ENCODE measurements around the gene COX7A2L.
A peak's percentile ranks its signal among the peaks of the same experiment; 100 is the strongest.
"Not testable (repeated sequence)": the region's sequence is repeated elsewhere in the genome, so short reads cannot be mapped to it uniquely, and the experiment has no call there.

COX7A2L gene

DNA sequence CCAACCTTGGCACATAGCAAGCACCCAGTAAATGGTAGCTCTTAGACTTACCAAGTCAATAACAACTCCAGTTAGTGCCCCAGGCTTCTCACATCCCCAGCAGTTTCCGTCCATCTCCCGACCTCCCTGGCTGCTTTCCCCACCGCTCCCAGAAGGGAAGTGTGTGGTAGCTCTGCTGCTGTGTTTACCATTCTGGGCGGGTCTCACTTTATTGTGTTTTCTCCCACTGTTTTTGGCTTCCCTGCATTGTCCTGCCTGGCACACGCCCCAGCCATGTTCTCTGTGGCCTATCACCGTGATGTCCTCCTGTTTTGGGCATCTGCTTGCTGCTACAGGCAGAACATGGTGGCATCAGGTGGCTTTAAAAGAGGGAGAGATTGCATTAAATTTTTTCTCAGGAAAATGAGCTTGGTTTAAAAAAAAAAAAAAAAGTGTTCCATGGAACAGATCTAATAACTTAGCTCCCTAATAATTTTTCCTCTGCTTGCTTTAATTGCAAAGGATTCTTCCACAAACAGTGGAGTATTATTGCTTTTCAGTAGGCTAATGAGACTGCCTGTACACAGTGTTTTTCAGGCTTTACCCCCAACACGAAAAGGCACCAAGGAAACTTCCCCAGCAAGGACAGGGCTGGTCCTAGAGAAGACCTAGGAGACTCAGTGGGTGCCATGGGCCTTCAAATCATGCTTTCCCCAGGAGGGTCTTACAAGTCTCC is 8.0 kb upstream of the COX7A2L start:
- FAIRE-seq, result no peak

DNA sequence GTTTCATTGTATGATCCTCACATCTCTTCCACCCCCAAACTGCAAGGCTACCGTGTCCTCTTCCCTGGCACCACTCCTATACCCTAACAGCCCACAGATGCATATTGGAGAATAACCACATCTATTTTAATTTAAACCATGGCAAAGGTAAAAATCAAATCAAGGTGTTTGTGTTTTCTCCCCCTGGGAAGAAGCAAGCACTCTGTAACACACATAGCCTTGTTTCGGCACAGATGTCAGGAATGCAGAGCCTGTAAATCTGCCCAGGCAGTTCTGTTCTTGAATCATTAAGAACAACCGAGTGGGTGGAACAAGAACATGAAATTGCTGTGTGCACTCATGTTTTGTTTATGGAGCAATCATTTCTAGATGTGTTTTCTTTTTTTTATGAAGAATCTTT is 6.8 kb upstream of the COX7A2L start:
- DNase-seq (ENCODE audit: extremely low spot score, insufficient read length, low read depth) (no peak), FAIRE-seq (no peak)

More for the DNA sequence above, 8.0 kb upstream of the COX7A2L start:
- no peak for DNase-seq (ENCODE audit: extremely low spot score, insufficient read length, low read depth)

DNA sequence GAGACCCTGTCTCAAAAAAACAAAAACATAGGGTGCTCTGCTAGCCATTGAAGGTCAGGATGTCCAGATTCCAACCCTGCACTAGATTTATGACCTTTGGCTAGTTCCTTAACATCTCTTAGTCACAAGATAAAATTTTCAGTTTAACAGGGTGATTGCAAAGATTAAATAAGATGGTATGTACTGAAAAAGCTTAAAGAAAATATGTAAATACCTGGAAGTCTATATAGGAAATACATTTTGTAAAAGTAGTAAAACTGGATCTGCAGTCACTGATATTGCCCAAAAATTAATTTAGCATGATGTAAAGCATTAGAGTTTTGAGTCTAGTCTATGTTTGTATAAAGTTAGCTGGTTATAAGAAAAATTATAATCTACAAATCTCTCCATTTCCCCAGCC is 5.4 kb upstream of the COX7A2L start:
- no peak for FAIRE-seq
- DNase-seq (ENCODE audit: extremely low spot score, insufficient read length, low read depth), result no peak

DNA sequence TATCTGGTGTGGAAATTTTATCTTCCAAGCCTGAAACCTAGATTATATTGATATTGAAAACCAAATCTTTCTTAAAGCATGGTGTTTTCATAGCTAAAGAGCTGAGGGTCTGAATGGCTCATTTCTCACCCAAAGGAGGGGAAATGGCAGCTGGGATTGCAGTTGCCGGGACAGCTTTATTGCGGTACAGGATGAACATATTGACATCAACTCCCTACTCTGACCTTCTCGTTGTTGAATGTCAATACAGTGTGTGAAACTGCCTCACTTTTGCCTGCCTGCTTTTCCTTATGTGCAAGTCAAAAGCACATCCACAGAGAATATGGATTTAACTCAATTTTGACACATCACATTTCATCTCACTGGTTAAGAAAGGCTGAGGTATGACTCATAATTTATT is 3.6 kb upstream of the COX7A2L start:
- FAIRE-seq (no peak), DNase-seq (ENCODE audit: extremely low spot score, insufficient read length, low read depth) (no peak)

DNA sequence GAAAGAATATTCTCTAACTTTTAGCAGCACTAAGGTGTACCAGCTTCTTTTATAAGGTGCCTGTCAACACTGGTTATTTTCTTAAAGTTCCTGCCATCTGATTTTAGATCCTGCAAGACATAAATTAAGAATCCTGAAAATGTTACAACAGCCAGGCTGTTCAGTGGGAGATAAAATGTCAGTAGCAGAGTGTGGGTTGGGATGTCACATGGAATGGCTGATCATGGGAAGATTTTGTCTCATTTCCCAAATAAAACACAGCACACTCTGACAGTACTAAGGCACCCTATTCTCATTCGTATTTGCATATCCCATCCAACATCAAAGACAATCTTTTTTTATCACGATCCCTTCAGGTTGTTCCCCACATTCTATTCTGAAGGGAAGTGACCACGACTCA is 2.4 kb upstream of the COX7A2L start:
- FAIRE-seq (no peak), DNase-seq (ENCODE audit: extremely low spot score, insufficient read length, low read depth) (no peak)

DNA sequence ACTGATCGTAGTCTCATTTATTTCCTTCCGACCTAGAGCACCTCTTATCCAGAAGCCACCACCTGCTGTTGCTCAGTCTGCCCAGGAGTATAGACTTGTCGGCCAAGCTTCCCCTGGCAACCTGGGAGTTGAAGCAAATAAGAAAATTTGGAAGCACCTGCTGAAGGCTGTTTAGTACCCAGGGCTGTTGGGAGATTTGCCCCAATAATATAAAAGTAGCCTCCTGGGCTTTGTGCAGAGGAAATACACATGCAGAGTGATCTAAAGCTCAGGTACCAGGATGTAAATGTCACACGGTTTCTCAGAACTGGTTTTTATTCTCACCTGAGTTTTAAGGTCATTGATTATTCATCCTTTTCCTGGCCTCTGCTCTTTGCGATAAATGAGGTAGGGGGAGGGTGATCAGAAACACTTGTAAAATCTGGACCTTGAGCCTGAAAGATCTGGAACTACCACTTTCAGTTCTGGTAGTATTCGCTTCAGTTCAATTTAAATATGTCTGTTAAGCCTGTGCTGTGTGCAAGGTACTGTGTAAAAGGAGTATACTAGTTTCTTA is 789 bp upstream of the COX7A2L start:
- no peak for DNase-seq (ENCODE audit: extremely low spot score, insufficient read length, low read depth)
- FAIRE-seq, result no peak

DNA sequence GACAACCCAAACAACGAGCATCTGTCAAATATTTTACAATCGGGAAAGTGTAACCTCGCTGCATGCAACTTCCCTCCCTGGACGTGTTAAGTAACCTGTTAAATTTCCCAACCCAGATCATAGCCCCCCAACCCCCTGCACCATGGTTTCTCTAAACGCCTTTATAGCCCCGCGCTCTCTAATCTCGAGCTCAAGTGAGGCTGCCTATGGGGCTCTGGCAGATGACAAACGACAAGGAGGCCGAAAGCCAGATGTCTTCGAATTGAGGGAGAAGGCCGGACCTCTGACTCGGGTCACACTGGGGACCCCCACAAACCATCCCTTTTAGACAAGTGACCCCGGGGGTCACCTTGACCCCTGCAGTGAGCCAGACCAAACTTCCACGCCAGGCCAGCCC is 526 bp downstream of the COX7A2L start:
- no peak for DNase-seq (ENCODE audit: extremely low spot score, insufficient read length, low read depth)
- FAIRE-seq, result no peak

DNA sequence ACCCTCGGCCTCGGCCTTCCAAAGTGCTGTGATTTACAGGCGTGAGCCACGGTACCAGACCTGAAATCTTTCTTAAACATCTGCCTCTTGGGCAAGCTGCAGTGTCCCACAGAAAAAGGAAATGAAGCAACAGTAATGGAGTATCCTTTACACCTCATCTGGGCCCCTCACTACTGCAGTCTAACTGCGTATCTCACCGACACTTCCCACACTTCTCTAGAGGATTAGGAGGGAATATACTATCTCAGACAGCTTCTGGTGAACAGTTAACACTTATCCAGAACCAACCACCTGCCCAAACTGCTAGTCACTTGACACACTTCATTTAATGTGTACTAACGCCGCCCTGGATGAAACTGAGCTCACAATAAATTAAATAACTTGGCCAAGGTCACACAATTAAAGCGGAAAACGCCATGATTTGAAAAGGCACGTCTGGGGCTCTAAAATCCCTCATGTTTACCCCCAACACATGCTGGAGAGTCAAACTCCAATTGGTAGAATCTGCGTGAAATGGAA is 993 bp downstream of the COX7A2L start:
- peak; percentile 39 for FAIRE-seq
- DNase-seq (ENCODE audit: extremely low spot score, insufficient read length, low read depth), result no peak

DNA sequence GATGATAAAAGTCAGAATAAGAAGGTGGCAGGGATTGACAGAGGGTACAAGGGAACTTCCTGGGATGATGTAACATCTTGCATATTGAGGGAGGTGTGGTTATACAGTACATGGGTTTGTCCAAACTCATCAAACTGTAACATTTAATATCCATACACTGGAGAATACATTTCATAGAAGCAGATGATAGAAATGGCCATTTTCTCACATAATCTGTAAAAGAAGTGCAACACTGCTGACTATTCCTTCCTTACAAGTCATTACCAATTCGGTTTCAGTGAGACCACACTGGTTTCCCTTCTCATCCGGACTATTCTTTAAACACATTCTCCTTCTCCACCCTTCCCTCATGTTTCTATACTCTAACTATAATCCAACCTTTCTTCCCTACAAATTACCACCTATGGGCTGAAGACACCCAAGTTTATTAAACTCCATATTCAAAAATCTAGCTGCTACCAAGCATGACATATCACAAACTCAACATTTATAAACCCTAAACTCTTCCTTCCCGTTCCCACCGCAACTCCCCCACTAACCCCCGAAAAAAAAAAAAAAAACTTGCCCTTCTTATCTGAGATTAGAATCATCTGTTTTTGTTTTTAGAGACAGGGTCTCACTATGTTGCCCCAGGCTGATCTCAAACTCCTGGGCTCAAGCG is 1.6 kb downstream of the COX7A2L start:
- peak; percentile 66 for FAIRE-seq

DNA sequence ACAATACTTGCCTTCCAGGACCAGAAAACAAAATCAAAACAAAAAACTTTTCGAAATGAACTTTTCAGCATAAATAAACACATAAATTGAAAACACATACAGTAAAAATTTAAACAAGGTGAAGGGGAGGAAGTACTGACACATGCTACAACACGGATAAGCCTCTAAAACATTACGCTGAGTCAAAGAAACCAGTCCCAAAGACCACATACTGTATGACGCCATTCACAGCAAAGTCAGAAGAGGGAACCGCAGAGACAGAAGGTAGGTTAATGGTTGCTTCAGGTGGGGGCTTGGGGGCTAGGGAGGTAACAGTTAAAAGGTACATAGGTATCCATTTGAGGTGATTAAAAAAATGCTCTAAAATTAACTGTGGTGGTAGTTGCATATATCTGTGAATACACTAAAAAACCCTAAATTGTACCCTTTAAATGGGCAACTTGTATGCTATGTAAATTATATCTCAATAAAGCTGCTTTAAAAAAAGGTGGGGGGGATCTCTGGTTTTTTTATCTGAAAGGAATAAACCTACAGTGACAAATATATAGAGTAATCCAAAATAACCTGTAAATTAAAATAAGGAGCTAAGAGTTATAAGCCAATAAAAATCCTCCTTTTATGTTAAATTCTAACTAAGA is 7.1 kb downstream of the COX7A2L start:
- DNase-seq (ENCODE audit: extremely low spot score, insufficient read length, low read depth), result no peak
- FAIRE-seq, result no peak

More for the DNA sequence above, 1.6 kb downstream of the COX7A2L start:
- no peak for DNase-seq (ENCODE audit: extremely low spot score, insufficient read length, low read depth)

DNA sequence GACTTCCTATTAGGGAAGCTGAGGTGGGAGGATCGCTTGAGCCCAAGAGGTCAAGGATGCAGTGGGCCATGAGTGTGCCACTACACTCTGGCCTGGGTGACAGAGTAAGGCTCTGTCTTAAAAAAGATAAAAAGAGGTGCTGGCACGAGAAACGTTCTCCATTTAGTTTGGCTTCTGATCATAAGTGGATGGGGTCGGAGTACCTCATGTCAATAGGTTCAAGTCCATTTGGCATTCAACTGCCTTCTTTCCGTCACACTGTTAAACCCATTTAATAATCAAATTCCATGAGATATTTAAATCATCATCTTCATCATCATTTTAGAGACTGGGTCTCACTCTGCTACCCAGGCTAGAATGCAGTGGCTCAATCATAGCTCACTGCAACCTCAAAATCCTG is 9.2 kb downstream of the COX7A2L start:
- FAIRE-seq, result no peak
- DNase-seq (ENCODE audit: extremely low spot score, insufficient read length, low read depth), result no peak

DNA sequence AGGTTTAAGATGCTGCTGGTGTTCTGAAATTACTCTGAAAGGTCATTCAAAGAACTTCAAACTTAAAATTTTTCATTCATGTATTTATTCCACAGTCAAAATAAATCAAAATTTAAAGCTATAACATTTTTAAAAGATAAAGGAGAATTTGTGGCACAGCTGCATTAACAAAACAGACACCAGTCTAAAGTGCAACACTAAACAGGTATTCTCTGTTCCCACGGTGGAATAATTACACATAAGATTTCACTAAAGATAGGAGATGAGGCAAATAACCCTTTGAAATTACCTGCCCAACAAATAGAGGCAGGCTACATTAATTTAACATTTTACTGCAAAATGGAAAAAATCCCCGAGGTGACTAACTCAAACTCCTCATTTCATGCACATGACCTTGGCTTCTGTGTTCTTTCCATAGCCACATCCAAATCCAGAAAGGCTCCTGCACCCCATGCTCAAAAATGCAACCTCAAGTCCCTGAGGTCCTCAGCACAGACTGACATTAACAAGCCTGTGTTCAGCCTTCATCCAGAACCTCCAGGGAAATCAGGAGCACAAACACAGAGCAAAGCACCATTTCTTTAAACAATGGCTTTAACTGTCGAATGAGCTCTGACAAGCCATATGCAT is 10.5 kb downstream of the COX7A2L start:
- FAIRE-seq (no peak), DNase-seq (ENCODE audit: extremely low spot score, insufficient read length, low read depth) (no peak)

DNA sequence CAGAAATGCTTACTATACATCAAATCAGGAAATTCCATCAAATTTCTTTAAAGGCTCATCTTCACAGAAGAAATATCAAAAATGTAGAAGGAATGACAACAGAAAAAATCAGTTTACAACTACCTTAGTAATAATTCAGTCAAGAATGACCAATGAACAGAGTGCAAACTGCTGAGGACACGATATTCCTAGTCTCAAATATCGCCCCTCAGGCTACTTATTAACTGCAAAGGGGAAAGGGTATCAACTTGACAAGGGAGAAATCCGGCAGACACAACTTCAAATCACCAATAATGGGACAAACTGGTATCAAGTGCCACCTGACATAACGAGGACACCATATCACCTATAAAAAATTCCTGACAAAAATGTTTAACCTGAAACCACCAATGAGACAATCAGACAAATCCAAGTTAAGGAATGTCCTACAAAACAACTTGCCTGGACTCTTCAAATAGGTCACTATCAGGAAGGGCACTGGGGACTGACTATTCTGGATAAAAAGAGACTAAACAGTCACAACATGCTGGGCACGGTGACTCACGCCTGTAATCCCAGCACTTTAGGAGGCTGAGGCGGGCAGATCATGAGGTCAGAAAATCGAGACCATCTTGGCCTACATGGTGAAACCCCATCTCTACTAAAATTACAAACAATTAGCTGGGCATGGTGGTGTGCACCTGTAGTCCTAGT is 12.8 kb downstream of the COX7A2L start:
- DNase-seq (ENCODE audit: extremely low spot score, insufficient read length, low read depth) (no peak), FAIRE-seq (no peak)

DNA sequence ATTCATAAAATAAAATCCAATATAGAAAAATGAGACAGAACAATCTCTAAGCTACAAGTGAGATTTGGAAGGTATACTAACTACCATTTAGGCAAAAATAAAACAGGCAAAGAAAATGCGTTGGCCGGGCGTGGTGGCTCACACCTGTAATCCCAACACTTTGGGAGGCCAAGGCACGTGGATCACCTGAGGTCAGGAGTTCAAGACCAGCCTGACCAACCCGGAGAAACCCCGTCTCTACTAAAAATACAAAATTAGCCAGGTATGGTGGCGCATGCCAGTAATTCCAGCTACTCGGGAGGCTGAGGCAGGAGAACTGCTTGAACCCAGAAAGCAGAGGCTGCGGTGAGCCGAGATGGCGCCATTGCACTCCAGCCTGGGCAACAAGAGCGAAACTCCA is 13.5 kb downstream of the COX7A2L start:
- not testable (repeated sequence) for DNase-seq (ENCODE audit: extremely low spot score, insufficient read length, low read depth); FAIRE-seq

DNA sequence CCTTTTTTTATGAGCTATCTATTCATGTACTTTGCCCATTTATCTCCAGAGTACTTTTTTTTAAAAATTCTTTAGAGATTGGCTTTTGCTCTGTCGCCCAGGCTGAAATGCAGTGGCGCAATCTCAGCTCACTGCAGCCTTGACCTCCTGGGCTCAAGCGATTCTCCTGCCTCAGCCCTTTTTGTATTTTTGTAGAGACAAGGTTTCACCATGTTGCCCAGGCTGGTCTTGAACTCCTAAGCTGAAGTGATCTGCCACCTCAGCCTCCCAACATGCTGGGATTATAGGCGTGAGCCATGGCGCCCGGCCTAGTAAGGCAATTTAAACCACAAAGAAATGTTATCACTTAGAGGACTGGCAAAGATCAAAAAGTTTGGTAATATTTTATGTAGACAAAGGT is 14.2 kb downstream of the COX7A2L start:
- FAIRE-seq; DNase-seq (ENCODE audit: extremely low spot score, insufficient read length, low read depth): not testable (repeated sequence)

DNA sequence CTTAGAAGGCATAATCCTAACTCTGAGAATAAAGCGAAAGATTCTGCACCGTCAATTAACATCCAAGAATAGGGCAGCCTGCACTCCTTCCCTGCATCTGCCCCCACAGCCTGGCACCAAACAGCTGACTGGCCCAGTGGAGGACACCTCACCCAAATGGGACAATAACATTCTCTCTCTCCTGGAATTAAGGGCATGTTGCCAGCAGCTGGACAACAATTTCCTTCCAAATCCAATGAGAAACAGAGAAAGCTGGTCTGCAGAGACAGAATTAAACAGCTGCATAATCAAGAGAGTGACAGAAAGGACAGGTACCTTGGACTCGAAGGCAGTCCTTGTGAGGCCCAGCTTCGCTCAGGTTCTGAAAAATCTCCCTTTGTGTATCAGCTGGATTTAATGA is 15.0 kb downstream of the COX7A2L start:
- DNase-seq (ENCODE audit: extremely low spot score, insufficient read length, low read depth) (no peak), FAIRE-seq (no peak)

DNA sequence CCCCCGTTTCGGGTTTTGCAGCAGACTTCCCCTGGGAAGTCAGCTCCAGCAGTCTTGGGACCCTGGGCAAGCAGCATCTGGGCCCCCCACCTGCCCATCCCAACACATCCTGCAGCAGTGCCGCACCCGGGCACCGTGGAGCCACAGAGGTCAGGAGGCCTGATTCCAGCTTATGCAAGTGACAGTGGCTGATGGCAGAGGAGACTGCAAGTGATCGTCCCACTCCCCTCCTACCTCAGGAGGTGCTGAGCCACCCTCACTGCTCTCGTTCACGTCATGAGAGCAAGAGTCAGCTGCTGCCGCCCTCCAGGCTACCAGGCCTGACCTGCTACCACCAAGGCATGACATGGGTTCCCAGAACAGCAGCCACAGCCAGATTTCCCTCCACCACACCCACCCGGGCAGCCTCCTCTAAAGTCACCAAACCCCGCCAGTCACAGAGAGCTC is 18.2 kb downstream of the COX7A2L start:
- no peak for FAIRE-seq
- DNase-seq (ENCODE audit: extremely low spot score, insufficient read length, low read depth), result no peak

DNA sequence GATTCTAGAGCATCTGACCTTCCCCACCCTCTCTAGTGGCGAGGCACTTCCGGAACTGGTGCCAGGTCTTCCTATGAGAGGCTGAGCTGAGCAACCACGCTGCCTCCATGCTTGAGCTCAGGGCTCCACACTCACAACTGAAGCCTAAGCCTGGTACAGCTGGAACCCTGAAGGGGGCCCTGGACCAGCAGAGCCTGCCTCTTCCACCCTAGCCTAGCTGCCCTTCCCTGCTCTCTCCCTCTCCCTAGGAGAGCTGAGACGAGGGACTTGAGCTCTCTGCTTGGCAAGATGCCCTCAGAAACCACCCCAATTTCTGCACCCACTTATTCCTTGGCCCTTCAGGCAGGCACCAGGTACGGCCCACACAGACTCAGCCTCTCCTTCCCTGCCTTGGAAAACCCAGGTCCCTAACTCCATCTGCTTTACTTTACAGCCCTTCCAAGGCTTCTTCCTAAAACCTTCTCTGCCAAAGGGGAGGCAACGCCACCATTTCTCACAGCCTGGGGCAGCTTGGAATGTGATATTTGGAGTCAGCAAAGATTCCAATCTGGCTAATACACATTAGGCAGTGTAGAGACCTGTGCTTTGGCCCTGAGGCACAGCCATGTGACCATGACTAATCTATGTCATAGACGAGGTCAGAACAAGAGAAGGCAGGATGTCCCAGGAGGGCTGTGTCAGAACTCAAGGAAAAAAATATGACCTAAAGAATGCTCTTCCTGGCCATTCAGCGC is 18.8 kb downstream of the COX7A2L start:
- FAIRE-seq (no peak), DNase-seq (ENCODE audit: extremely low spot score, insufficient read length, low read depth) (no peak)

All from GM18507 (cell line).